Testis (tissue), 2 donors: ENCODE measurements around the gene MAGI2.

Experiments used
- POLR2A ChIP-seq: fragments of 450-650 bp; IDR thresholded peaks from one replicate; pipeline ENCODE4 v1.6.1; 2017; ENCODE audit warnings: antibody characterized with exemption, mild to moderate bottlenecking, moderate library complexity
- TF ChIP-seq, protein P1 (sequence below), 3 experiments: fragments of 450-650 bp in 2 of 3; fragments of 200-600 bp in 1 of 3; sonication (generic) in 1 of 3; IDR thresholded peaks; one replicate each; pipeline ENCODE4 v1.5.1; 2016 to 2019; ENCODE audit warnings: antibody characterized with exemption in 3 of 3, mild to moderate bottlenecking in 2 of 3, moderate library complexity in 1 of 3

DNA sequence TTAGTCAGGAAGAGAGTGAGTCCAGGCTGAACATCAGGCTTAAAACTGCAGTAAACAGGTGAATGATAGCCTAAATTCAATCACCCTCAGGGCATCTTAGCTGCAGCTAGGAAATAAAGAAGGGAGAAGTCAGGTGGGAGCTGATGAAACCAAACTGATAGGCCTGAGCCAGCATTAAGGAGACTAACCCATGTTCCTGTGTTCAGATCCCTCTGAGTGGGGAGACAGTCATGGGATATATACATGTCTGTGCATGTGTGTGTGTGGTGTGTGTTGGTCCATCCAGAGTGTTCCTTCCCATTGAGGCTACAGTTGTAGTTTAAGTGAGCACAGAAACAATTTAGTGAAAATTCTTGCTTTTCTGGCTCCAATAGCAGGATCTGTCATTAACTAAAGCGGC, 1174.0 kb downstream of the MAGI2 start:
- TF ChIP-seq POLR2A: no peak
- TF ChIP-seq, protein P1, sequence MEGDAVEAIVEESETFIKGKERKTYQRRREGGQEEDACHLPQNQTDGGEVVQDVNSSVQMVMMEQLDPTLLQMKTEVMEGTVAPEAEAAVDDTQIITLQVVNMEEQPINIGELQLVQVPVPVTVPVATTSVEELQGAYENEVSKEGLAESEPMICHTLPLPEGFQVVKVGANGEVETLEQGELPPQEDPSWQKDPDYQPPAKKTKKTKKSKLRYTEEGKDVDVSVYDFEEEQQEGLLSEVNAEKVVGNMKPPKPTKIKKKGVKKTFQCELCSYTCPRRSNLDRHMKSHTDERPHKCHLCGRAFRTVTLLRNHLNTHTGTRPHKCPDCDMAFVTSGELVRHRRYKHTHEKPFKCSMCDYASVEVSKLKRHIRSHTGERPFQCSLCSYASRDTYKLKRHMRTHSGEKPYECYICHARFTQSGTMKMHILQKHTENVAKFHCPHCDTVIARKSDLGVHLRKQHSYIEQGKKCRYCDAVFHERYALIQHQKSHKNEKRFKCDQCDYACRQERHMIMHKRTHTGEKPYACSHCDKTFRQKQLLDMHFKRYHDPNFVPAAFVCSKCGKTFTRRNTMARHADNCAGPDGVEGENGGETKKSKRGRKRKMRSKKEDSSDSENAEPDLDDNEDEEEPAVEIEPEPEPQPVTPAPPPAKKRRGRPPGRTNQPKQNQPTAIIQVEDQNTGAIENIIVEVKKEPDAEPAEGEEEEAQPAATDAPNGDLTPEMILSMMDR (IDR thresholded peaks at IDR 0.05): no peak
